SU-DHL-6 (cell line): ENCODE measurements around the gene EXOSC3.

ENCODE experiments used
- CTCF ChIP-seq: fragments of 200-600 bp; sonication (generic); IDR thresholded peaks from one replicate; pipeline ENCODE4 v1.5.1; 2017; ENCODE audit warnings: antibody characterized with exemption, mild to moderate bottlenecking, low read length, moderate library complexity; ENCODE audit not compliant: insufficient read depth, poor library complexity, severe bottlenecking
- EZH2phosphoT487 ChIP-seq: fragments of 200-600 bp; sonication (generic), shearing (Covaris generic); conservative IDR thresholded peaks from 2 replicates; pipeline ENCODE4 v1.6.1; 2018; ENCODE audit warnings: mild to moderate bottlenecking, antibody characterized with exemption, low read length, moderate library complexity, mixed read lengths

DNA sequence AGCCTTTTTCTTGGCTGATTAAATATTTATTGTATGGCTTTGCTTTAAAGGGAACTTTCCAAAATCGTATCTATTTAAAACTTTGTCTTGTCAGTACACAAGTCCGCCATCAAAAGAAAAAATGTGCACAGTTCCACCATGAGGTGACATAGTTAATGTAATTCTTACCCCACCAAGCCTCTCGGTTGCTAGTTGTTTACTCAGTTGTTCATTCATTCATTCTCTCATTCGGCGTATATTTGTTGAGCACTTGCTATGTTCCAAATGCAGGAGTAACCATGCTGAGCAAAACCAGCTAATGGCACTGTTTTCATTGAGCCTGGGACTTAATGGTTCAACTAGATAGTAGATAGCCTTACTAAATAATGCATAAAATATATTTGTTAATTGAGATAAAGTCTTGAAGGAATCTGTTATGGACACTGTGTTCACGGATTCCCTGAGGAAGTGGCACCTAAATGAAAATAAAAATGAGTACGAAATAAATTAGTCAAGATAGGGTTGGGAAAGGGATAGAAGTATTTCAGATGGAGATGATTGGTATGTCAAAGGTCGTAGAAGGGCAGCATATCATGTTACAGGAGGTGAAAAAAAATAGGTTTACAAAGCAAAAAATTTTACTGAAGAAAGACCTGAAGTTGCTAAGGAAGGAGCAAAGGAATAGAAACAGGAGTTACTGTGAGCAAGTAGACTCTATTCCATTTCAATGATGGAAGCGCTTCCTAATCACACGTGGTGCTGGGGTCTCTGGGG lies 17.3 kb upstream of the EXOSC3 start:
- TF ChIP-seq CTCF (no peak), EZH2phosphoT487 (no peak)
